ENCODE data around the gene SYPL2. TPM values are rescaled to one million over a fixed set of nuclear protein-coding genes. Genes with fewer than 3 reads are reported as not detected.

The SYPL2 gene
- total and polyA plus RNA-seq, 5 donors = 7.9 to 12.9 (median 9.4) TPM

Other genes starting within 250 kb of the SYPL2 start
- gene CELSR2, start 217.0 kb upstream of the SYPL2 start, total RNA-seq = 10 to 100 TPM; 19.1 to 33.2 (median 28.4) TPM
- 16.0 TPM for gene CELSR2, start 217.0 kb upstream of the SYPL2 start, polyA plus RNA-seq
- gene PSRC1, start 183.4 kb upstream of the SYPL2 start, total RNA-seq = 1 to 10 TPM; 1.6 to 4.6 (median 2.3) TPM
- gene PSRC1, start 183.4 kb upstream of the SYPL2 start, polyA plus RNA-seq = 2.8 TPM
- 100 to 1,000 TPM; 115 to 521 (median 226) TPM for gene MYBPHL, start 159.5 kb upstream of the SYPL2 start, total RNA-seq
- 322 TPM for gene MYBPHL, start 159.5 kb upstream of the SYPL2 start, polyA plus RNA-seq
- gene SORT1, start 68.6 kb upstream of the SYPL2 start, total RNA-seq = 100 to 1,000 TPM; 119 to 170 (median 138) TPM
- 57.6 TPM for gene SORT1, start 68.6 kb upstream of the SYPL2 start, polyA plus RNA-seq
- gene PSMA5, start 40.1 kb upstream of the SYPL2 start, total RNA-seq = 10 to 100 TPM; 49.1 to 60.2 (median 55.9) TPM
- 49.8 TPM for gene PSMA5, start 40.1 kb upstream of the SYPL2 start, polyA plus RNA-seq
- 1 to 10 TPM; 1.4 to 3.3 (median 2.0) TPM for gene ATXN7L2, start 17.4 kb downstream of the SYPL2 start, total RNA-seq
- 2.6 TPM for gene ATXN7L2, start 17.4 kb downstream of the SYPL2 start, polyA plus RNA-seq
- gene CYB561D1, start 27.5 kb downstream of the SYPL2 start, total RNA-seq = 1 to 10 TPM; 4.9 to 6.6 (median 5.5) TPM
- gene CYB561D1, start 27.5 kb downstream of the SYPL2 start, polyA plus RNA-seq = 2.8 TPM
- gene AMIGO1, start 43.2 kb downstream of the SYPL2 start, total RNA-seq = 10 to 100 TPM in 3 of 4 donors, 1 to 10 TPM in 1; 9.7 to 14.2 (median 12.9) TPM
- 5.3 TPM for gene AMIGO1, start 43.2 kb downstream of the SYPL2 start, polyA plus RNA-seq
- gene GPR61, start 73.3 kb downstream of the SYPL2 start, total RNA-seq = 1 to 10 TPM in 1 of 4 donors, under 1 TPM in 3; 0.22 to 1.4 (median 0.69) TPM
- 0.14 TPM for gene GPR61, start 73.3 kb downstream of the SYPL2 start, polyA plus RNA-seq
- 1 to 10 TPM; 2.6 to 4.7 (median 3.0) TPM for gene GNAI3, start 82.1 kb downstream of the SYPL2 start, total RNA-seq
- 1.6 TPM for gene GNAI3, start 82.1 kb downstream of the SYPL2 start, polyA plus RNA-seq
- gene GNAT2, start 153.1 kb downstream of the SYPL2 start, total RNA-seq = not detected
- gene GNAT2, start 153.1 kb downstream of the SYPL2 start, polyA plus RNA-seq = not detected
- gene AMPD2, start 153.3 kb downstream of the SYPL2 start, total RNA-seq = 10 to 100 TPM; 18.8 to 26.1 (median 23.4) TPM
- gene AMPD2, start 153.3 kb downstream of the SYPL2 start, polyA plus RNA-seq = 8.4 TPM
- gene GSTM4, start 189.6 kb downstream of the SYPL2 start, total RNA-seq = 10 to 100 TPM; 31.2 to 57.8 (median 39.4) TPM
- 47.9 TPM for gene GSTM4, start 189.6 kb downstream of the SYPL2 start, polyA plus RNA-seq
- gene GSTM2, start 201.5 kb downstream of the SYPL2 start, total RNA-seq = 10 to 100 TPM; 50.3 to 92.8 (median 72.6) TPM
- gene GSTM2, start 201.5 kb downstream of the SYPL2 start, polyA plus RNA-seq = 99.5 TPM
- gene GSTM1, start 221.3 kb downstream of the SYPL2 start, total RNA-seq = 10 to 100 TPM in 1 of 4 donors, not detected in 3; 31.1 TPM
- 38.9 TPM for gene GSTM1, start 221.3 kb downstream of the SYPL2 start, polyA plus RNA-seq
- gene GSTM5, start 245.7 kb downstream of the SYPL2 start, total RNA-seq = 10 to 100 TPM in 2 of 4 donors, 1 to 10 TPM in 2; 5.3 to 13.7 (median 10.0) TPM
- gene GSTM5, start 245.7 kb downstream of the SYPL2 start, polyA plus RNA-seq = 7.8 TPM

Measured in right cardiac atrium (tissue), 5 donors.